Endothelial cell of umbilical vein (primary cell): ENCODE data around the gene EML6. TPM values are rescaled to one million over a fixed set of nuclear protein-coding genes. Genes with fewer than 3 reads are reported as not detected.

ENCODE experiments used
- BruUV-seq: library from RNA; stranded (reverse); fragments of 400-500 nt; replicated peaks from 2 replicates; lab custom pipeline; 2021; lab: Mats Ljungman, UMichigan
- CTCF ChIA-PET: fragments of 300-600, 350-600 bp; sonication (Branson Sonifier 250); formaldehyde crosslinking; loops from one replicate; lab custom pipeline; 2021; ENCODE audit warnings: antibody characterized with exemption, inconsistent platforms; lab: Charles Lee
- POLR2A ChIA-PET: fragments of 300-600, 350-600 bp; sonication (Branson Sonifier 250); formaldehyde crosslinking; loops from one replicate; lab custom pipeline; 2021; ENCODE audit warnings: antibody characterized with exemption, inconsistent platforms; lab: Charles Lee
- DNase-seq: peaks from one replicate; pipeline ENCODE4 v3.0.0-alpha.2; 2011; ENCODE audit warnings: low read depth, low spot score
- FAIRE-seq: peaks from 2 replicates; lab custom pipeline; 2011; peaks lifted over from hg19 to GRCh38; lab: Jason Lieb, UNC
- H2AFZ ChIP-seq: 2 replicates; pipeline ENCODE4 v1.6.0; 2012; ENCODE audit warnings: low read depth, low read length, control low read depth, inconsistent platforms
- H3K27ac ChIP-seq: 2 replicates; pipeline ENCODE4 v1.5.1; 2011; ENCODE audit warnings: low read depth, mild to moderate bottlenecking, control low read depth, low read length, moderate library complexity; ENCODE audit not compliant: insufficient read depth
- H3K27me3 ChIP-seq, 2 experiments: 2 replicates each; pipeline versions ENCODE4 v1.6.0 to v1.6.1; 2011; ENCODE audit warnings: low read length in 2 of 2, mixed read lengths in 1 of 2; ENCODE audit not compliant: control insufficient read depth in 2 of 2, insufficient read depth in 2 of 2
- H3K36me3 ChIP-seq, 2 experiments: 2 replicates in 1 of 2; 3 replicates in 1 of 2; pipeline ENCODE4 v1.5.1; 2011; ENCODE audit warnings: low read length in 2 of 2, mild to moderate bottlenecking in 1 of 2, moderate library complexity in 1 of 2; ENCODE audit not compliant: control insufficient read depth in 2 of 2, insufficient read depth in 2 of 2; ENCODE audit errors: extremely low read depth in 1 of 2
- H3K4me1 ChIP-seq: 3 replicates; pipeline ENCODE4 v1.5.1; 2011; ENCODE audit warnings: mild to moderate bottlenecking, low read length; ENCODE audit not compliant: control insufficient read depth, insufficient read depth; ENCODE audit errors: extremely low read depth
- H3K4me2 ChIP-seq: 2 replicates; pipeline ENCODE4 v1.6.1; 2011; ENCODE audit warnings: low read length, control low read depth, mixed read lengths; ENCODE audit not compliant: insufficient read depth
- H3K4me3 ChIP-seq, 3 experiments: fragments of 200-600 bp in 1 of 3; sonication (generic), shearing (Covaris generic) in 1 of 3; replicated peaks in 1 of 3; 2 replicates each; pipeline ENCODE4 v1.5.1; 2011 to 2016; ENCODE audit warnings: control low read depth in 3 of 3, low read length in 3 of 3, mild to moderate bottlenecking in 2 of 3, inconsistent platforms in 1 of 3, low read depth in 1 of 3, moderate library complexity in 1 of 3; ENCODE audit not compliant: insufficient read depth in 1 of 3
- H3K79me2 ChIP-seq: 2 replicates; pipeline ENCODE4 v1.6.0; 2012; ENCODE audit warnings: low read length, inconsistent platforms; ENCODE audit not compliant: control insufficient read depth, insufficient read depth
- H3K9ac ChIP-seq: replicated peaks from 2 replicates; pipeline ENCODE3; 2011; ENCODE audit warnings: low read length, control low read depth; ENCODE audit not compliant: insufficient read depth; ENCODE audit errors: extremely low read depth
- H3K9me1 ChIP-seq: replicated peaks from 3 replicates; pipeline ENCODE4 v1.6.0; 2011; ENCODE audit warnings: mild to moderate bottlenecking, low read length; ENCODE audit not compliant: control insufficient read depth, insufficient read depth; ENCODE audit errors: extremely low read depth
- H3K9me3 ChIP-seq: replicated peaks from 2 replicates; pipeline ENCODE4 v1.5.1; 2012; ENCODE audit warnings: low read length, inconsistent platforms; ENCODE audit not compliant: control insufficient read depth, insufficient read depth
- H4K20me1 ChIP-seq: replicated peaks from 2 replicates; pipeline ENCODE3; 2011; ENCODE audit warnings: mild to moderate bottlenecking, low read length; ENCODE audit not compliant: control insufficient read depth, insufficient read depth; ENCODE audit errors: extremely low read depth
- EZH2 ChIP-seq: IDR thresholded peaks from 2 replicates; pipeline ENCODE4 v1.6.1; 2012; ENCODE audit warnings: borderline replicate concordance, low read depth, mild to moderate bottlenecking, moderate library complexity, low read length, inconsistent platforms; ENCODE audit not compliant: severe bottlenecking
- FOS ChIP-seq: IDR thresholded peaks from 2 replicates; pipeline ENCODE4 v1.6.1; 2011; ENCODE audit warnings: mild to moderate bottlenecking, low read length, moderate library complexity, borderline replicate concordance; ENCODE audit not compliant: insufficient read depth
- GATA2 ChIP-seq: IDR thresholded peaks from 2 replicates; pipeline ENCODE4 v1.7.0; 2011; ENCODE audit warnings: low read depth, mild to moderate bottlenecking, moderate library complexity, mixed read lengths, low read length; ENCODE audit not compliant: insufficient read length, insufficient read depth
- JUN ChIP-seq: IDR thresholded peaks from 2 replicates; pipeline ENCODE4 v1.6.1; 2011; ENCODE audit warnings: borderline replicate concordance, low read depth; ENCODE audit not compliant: insufficient read length, insufficient read depth
- MYC ChIP-seq: IDR thresholded peaks from one replicate; pipeline ENCODE4 v1.6.1; 2011; ENCODE audit warnings: mild to moderate bottlenecking, low read depth, low read length
- POLR2A ChIP-seq: IDR thresholded peaks from 2 replicates; pipeline ENCODE4 v1.6.1; 2012; ENCODE audit warnings: low read depth, mild to moderate bottlenecking, control low read depth, low read length
- POLR2AphosphoS5 ChIP-seq: IDR thresholded peaks from 2 replicates; pipeline ENCODE4 v1.6.1; 2012; ENCODE audit warnings: low read depth, mild to moderate bottlenecking, control low read depth, low read length, moderate library complexity; ENCODE audit not compliant: insufficient read depth
- dilution Hi-C: fragments of 300-500 bp; cut with MboI; formaldehyde crosslinking; loops from one replicate; pipeline ENCODE4 v1.15.0; 2019; ENCODE audit warnings: low sequenced_read_pairs; ENCODE audit not compliant: extremely low pct_ligation_motif_present
- intact Hi-C: fragments of 100-400 bp; cut with micrococcal nuclease; formaldehyde crosslinking; loops from one replicate; pipeline ENCODE4 v1.10.0; 2022
- polyA plus RNA-seq, 4 experiments: library from polyadenylated mRNA; depleted of rRNA in 3 of 4; stranded (reverse) in 3 of 4; unstranded in 1 of 4; fragments of >200 nt; gene quantifications; 2 replicates each; pipeline versions ENCODE4 v1.2.1 to v1.2.3, GENCODE V29; 2011 to 2012; ENCODE audit warnings: missing spikeins in 1 of 4
- total RNA-seq: library from RNA; stranded (reverse); gene quantifications from 2 replicates; pipeline ENCODE4 v1.2.3, GENCODE V29; 2021
- TF ChIP-seq, protein P1 (sequence below), 2 donors: IDR thresholded peaks; 1 replicate in 1 of 2; 2 replicates in 1 of 2; pipeline ENCODE4 v1.5.1; 2011; ENCODE audit warnings: low read length in 2 of 2, mild to moderate bottlenecking in 2 of 2, moderate library complexity in 2 of 2, control low read depth in 1 of 2, inconsistent platforms in 1 of 2, low read depth in 1 of 2; ENCODE audit not compliant: insufficient read depth in 1 of 2; ENCODE audit errors: extremely low read depth in 1 of 2
- TF ChIP-seq, protein P2 (sequence below): IDR thresholded peaks from 2 replicates; pipeline ENCODE4 v1.6.1; 2011; ENCODE audit not compliant: insufficient read depth, insufficient read length

EML6 gene
- total and polyA plus RNA-seq, 2 donors (not counting 3 experiments of a cell fraction or from before 2014, with no cell fraction given): 0.79 to 2.1 TPM

DNA sequence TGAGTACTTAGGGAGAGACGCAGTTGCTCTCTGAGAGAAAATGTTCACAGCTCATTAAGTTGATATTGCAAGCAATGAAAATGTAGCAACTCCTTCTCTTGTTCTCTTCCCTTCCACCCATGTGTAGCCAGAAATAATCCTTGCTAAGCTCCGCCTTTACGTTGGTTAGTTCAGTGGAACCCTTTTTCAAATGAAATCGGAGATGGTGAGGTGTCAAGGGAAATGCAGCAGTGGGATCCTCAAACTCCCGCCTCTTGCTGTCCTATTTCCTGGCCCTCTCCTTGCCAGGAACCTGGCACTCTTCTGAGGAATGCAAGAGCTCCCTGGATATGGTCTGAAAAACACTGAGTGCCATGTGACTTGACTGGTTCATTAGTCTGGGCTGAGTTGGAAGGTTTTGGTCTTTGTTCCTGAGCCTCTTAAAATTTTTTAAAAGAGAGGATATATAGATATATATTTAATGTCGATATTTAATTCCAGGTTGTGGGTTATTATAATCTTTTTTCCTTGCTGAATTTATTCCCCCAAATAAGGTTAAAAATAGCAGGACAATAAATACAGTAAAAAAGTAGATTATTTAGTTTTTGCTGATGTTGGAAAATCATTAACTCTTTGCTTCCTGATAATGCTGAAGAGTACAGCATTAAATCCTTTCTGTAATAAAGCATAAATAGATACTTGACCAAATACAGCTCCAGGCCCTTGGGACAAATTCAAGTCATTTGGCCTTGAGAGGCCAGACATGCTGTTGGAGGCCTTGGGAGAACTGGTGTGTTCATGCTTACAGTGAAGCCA, 116.2 kb downstream of the EML6 start:
- intact Hi-C loops (loop anchor here (2.0 to 5.0 kb wide), 3 partner anchors 175 to 733 kb away; no protein-coding TSS in a partner anchor), dilution Hi-C loops (no loop called here)
- no peak overlapping the region for H3K9ac ChIP-seq
- BruUV-seq: no TSS peak
- H3K4me2 ChIP-seq: no peak overlapping the region
- ChIA-PET CTCF (interaction anchor here (0.6 to 5.0 kb wide), 45 partner anchors 9 to 736 kb away, joined by 3 to 104 read pairs (median 8); partner anchors contain the start of genes ACYP2 and EML6), POLR2A (no interaction called here)
- DNase-seq: no peak
- TF ChIP-seq FOS (no peak), GATA2 (no peak), MYC (no peak), JUN (no peak), POLR2A (no peak), EZH2 (no peak), POLR2AphosphoS5 (no peak)
- TF ChIP-seq, protein P1, sequence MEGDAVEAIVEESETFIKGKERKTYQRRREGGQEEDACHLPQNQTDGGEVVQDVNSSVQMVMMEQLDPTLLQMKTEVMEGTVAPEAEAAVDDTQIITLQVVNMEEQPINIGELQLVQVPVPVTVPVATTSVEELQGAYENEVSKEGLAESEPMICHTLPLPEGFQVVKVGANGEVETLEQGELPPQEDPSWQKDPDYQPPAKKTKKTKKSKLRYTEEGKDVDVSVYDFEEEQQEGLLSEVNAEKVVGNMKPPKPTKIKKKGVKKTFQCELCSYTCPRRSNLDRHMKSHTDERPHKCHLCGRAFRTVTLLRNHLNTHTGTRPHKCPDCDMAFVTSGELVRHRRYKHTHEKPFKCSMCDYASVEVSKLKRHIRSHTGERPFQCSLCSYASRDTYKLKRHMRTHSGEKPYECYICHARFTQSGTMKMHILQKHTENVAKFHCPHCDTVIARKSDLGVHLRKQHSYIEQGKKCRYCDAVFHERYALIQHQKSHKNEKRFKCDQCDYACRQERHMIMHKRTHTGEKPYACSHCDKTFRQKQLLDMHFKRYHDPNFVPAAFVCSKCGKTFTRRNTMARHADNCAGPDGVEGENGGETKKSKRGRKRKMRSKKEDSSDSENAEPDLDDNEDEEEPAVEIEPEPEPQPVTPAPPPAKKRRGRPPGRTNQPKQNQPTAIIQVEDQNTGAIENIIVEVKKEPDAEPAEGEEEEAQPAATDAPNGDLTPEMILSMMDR (IDR thresholded peaks at IDR 0.05; ENCODE audit: extremely low read depth in 1 of 2, insufficient read depth in 1 of 2, low read depth in 1 of 2, low read length in 2 of 2): no peak
- TF ChIP-seq, protein P2, sequence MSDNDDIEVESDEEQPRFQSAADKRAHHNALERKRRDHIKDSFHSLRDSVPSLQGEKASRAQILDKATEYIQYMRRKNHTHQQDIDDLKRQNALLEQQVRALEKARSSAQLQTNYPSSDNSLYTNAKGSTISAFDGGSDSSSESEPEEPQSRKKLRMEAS: no peak
- H2AFZ ChIP-seq: no peak overlapping the region
- no peak overlapping the region for H3K4me3 ChIP-seq
- H3K9me3 ChIP-seq: no peaks in the 10 kb centered on the region
- H3K9me1 ChIP-seq: no peaks in the 10 kb centered on the region
- H3K27ac ChIP-seq: no peak overlapping the region
- no peaks in the 10 kb centered on the region for H3K4me1 ChIP-seq
- no peaks in the 10 kb centered on the region for H3K36me3 ChIP-seq
- no peaks in the 10 kb centered on the region for H3K79me2 ChIP-seq
- no peak for FAIRE-seq
- H3K27me3 ChIP-seq: no peaks in the 10 kb centered on the region
- H4K20me1 ChIP-seq: no peaks in the 10 kb centered on the region
